ENCODE measurements around the gene MC1R. TPM values are rescaled to one million over a fixed set of nuclear protein-coding genes. Genes with fewer than 3 reads are reported as not detected.

The MC1R gene
- total RNA-seq = 5.7 TPM

GRCh38 chr16:89918453-89919347 lies at the start of gene MC1R:
TSS of gene MC1R (plus strand) at chr16:89918862. CDS start at chr16:89919259, 397 bp downstream.

DNA sequence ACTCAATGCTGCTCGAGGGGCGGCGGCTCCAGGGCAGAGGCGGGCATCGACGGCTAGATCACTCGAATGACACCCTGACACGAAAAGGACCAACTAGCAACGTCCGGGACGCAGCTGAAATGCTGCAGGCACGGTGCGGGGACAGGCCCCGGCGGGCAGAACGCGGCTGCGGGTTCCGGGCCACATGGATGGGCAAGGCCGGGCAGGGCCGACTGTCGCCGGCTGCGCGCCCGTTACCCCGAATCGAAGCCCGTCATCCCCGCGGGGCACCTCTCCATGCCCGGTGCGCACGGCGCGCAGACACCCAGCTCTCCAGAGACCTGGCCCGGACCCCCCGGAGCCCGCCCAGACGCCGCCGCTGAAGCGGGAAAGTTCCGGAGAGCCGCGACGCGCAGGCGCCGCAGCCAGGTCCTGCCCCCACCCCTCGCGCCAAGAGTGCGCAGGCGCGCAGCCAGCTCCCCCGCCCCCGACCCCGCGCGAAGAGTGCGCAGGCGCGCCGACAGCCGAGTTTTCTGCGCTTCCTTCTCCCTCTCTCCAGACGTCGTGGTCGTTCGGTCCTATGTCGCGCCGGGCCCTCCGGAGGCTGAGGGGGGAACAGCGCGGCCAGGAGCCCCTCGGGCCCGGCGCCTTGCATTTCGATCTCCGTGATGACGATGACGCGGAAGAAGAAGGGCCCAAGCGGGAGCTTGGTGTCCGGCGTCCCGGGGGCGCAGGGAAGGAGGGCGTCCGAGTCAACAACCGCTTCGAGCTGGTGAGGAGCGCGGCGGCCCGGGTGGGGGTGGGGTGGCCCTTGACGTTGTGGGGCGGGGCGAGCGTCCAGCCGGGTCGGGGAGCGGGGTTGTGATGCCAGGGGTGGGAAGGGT lies 45.3 kb upstream of the MC1R start, which contains the start of gene TCF25:
Gene TCF25, plus strand, starts transcription at position 484 of the 863 bp plus-strand sequence. Its CDS starts 76 bp downstream, at position 560.

DNA sequence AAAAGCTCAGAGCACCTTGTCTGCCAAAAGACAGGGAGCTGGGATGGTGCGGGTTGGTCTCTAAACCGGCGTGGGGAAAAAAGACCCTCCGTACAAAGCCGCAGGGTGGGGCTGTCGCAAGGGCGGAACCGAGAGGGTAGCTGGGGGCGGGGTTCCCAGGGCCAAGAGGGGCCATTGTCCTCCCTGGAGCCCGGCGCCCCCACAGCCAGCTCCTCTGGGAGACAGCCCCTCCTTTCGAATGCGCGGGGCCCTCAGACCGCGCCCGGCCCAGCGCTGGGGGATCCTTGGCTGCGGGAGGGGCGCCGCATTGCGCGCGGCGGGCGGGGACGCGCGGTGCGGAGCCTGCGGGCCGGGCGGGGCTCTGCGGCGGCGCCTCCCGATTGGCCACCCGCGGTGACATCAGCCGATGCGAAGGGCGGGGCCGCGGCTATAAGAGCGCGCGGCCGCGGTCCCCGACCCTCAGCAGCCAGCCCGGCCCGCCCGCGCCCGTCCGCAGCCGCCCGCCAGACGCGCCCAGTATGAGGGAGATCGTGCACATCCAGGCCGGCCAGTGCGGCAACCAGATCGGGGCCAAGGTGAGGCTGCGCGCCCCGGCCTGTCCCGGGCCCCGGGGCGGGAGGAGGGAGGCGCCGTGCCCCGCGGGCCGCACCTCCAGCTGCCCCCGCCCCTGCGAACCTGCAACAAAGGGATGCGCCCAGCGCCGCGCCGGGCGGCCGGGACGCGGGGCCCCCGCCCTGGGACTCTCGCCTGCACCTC lies 4.4 kb downstream of the MC1R start, which contains the start of gene TUBB3:
Gene TUBB3, plus strand, starts transcription at position 459 of the 756 bp plus-strand sequence. Its CDS starts 60 bp downstream, at position 519.

Other genes with a start within 250 kb of the MC1R start
- 60.5 TPM for gene CDK10, start 232.2 kb upstream of the MC1R start, total RNA-seq
- 12.7 TPM for gene SPATA2L, start 217.2 kb upstream of the MC1R start, total RNA-seq
- gene VPS9D1, start 198.0 kb upstream of the MC1R start, total RNA-seq = 12.1 TPM
- 78.6 TPM for gene ZNF276, start 197.3 kb upstream of the MC1R start, total RNA-seq
- gene FANCA, start 102.2 kb upstream of the MC1R start, total RNA-seq = 17.5 TPM
- 16.1 TPM for gene SPIRE2, start 90.4 kb upstream of the MC1R start, total RNA-seq
- gene TCF25, start 45.3 kb upstream of the MC1R start, total RNA-seq = 183 TPM
- gene TUBB3, start 4.5 kb downstream of the MC1R start, total RNA-seq = 294 TPM
- gene DEF8, start 29.9 kb downstream of the MC1R start, total RNA-seq = 80.8 TPM
- 18.1 TPM for gene DBNDD1, start 100.6 kb downstream of the MC1R start, total RNA-seq
- gene PRDM7, start 158.5 kb downstream of the MC1R start, total RNA-seq = not detected